Mesenchymal stem cell (in vitro differentiated cells and primary cell): ENCODE results near the gene POLD3.
A peak's percentile ranks its signal among the peaks of the same experiment; 100 is the strongest.

ENCODE experiments used
- DNase-seq: peaks from one replicate; pipeline ENCODE4 v3.0.0-alpha.2; 2013
- H2AFZ ChIP-seq: one replicate; pipeline ENCODE4 v1.6.1; 2013; ENCODE audit warnings: low read depth, mild to moderate bottlenecking, control low read depth, inconsistent platforms, low read length, moderate library complexity
- H2AK5ac ChIP-seq: 2 replicates; pipeline ENCODE4 v1.6.1; 2013; ENCODE audit warnings: low read length, moderate library complexity, mild to moderate bottlenecking, inconsistent platforms; ENCODE audit not compliant: severe bottlenecking
- H2BK120ac ChIP-seq: one replicate; pipeline ENCODE4 v1.6.1; 2013; ENCODE audit warnings: low read depth, mild to moderate bottlenecking, inconsistent platforms, low read length, moderate library complexity
- H2BK12ac ChIP-seq, 2 experiments: one replicate each; pipeline ENCODE4 v1.6.1; 2013; ENCODE audit warnings: inconsistent platforms in 2 of 2, low read length in 2 of 2, mild to moderate bottlenecking in 2 of 2, moderate library complexity in 2 of 2, control low read depth in 1 of 2
- H2BK15ac ChIP-seq: one replicate; pipeline ENCODE4 v1.6.1; 2013; ENCODE audit warnings: mild to moderate bottlenecking, low read depth, inconsistent platforms; ENCODE audit not compliant: poor library complexity, severe bottlenecking
- H2BK5ac ChIP-seq: 2 replicates; pipeline ENCODE4 v1.6.1; 2013; ENCODE audit warnings: low read depth, mild to moderate bottlenecking, low read length, control low read depth, inconsistent platforms; ENCODE audit not compliant: poor library complexity, severe bottlenecking
- H3K14ac ChIP-seq, 2 experiments: one replicate each; pipeline ENCODE4 v1.6.1; 2013; ENCODE audit warnings: inconsistent platforms in 2 of 2, low read length in 2 of 2, control low read depth in 1 of 2, mild to moderate bottlenecking in 1 of 2, moderate library complexity in 1 of 2
- H3K18ac ChIP-seq, 2 experiments: one replicate each; pipeline ENCODE4 v1.6.1; 2013; ENCODE audit warnings: inconsistent platforms in 2 of 2, low read length in 2 of 2, control low read depth in 1 of 2, low read depth in 1 of 2, mild to moderate bottlenecking in 1 of 2
- H3K23ac ChIP-seq, 2 experiments: one replicate each; pipeline ENCODE4 v1.6.1; 2013; ENCODE audit warnings: inconsistent platforms in 2 of 2, low read length in 2 of 2, mild to moderate bottlenecking in 2 of 2, moderate library complexity in 2 of 2, control low read depth in 1 of 2
- H3K27ac ChIP-seq: 2 replicates; pipeline ENCODE4 v1.5.1; 2013; ENCODE audit warnings: mild to moderate bottlenecking, moderate library complexity, low read length, control low read depth, inconsistent platforms; ENCODE audit not compliant: poor library complexity, severe bottlenecking
- H3K27me3 ChIP-seq, 2 experiments: 2 replicates each; pipeline versions ENCODE4 v1.6.1 to v1.7.0; 2013; ENCODE audit warnings: low read length in 2 of 2, mild to moderate bottlenecking in 2 of 2, moderate library complexity in 2 of 2, control low read depth in 1 of 2, inconsistent platforms in 1 of 2; ENCODE audit not compliant: control insufficient read depth in 1 of 2, insufficient read depth in 1 of 2
- H3K36me3 ChIP-seq, 2 experiments: 2 replicates each; pipeline versions ENCODE4 v1.6.1 to v1.7.0; 2013; ENCODE audit warnings: low read length in 2 of 2, control low read depth in 1 of 2, inconsistent platforms in 1 of 2, low read depth in 1 of 2, mild to moderate bottlenecking in 1 of 2; ENCODE audit not compliant: insufficient read depth in 2 of 2, control insufficient read depth in 1 of 2
- H3K4ac ChIP-seq, 2 experiments: one replicate each; pipeline ENCODE4 v1.6.1; 2013; ENCODE audit warnings: inconsistent platforms in 2 of 2, low read length in 2 of 2, mild to moderate bottlenecking in 2 of 2, moderate library complexity in 2 of 2, control low read depth in 1 of 2, low read depth in 1 of 2
- H3K4me1 ChIP-seq: 2 replicates; pipeline ENCODE4 v1.6.1; 2013; ENCODE audit warnings: low read depth, low read length, control low read depth; ENCODE audit not compliant: control insufficient read depth, insufficient read depth
- H3K4me2 ChIP-seq: 2 replicates; pipeline ENCODE4 v1.6.1; 2013; ENCODE audit warnings: low read length, mild to moderate bottlenecking, inconsistent platforms; ENCODE audit not compliant: poor library complexity, severe bottlenecking
- H3K4me3 ChIP-seq, 2 experiments: 2 replicates each; pipeline versions ENCODE4 v1.5.1 to v1.7.0; 2013; ENCODE audit warnings: low read length in 2 of 2, mild to moderate bottlenecking in 2 of 2, control low read depth in 1 of 2, low read depth in 1 of 2; ENCODE audit not compliant: insufficient read depth in 1 of 2
- H3K79me1 ChIP-seq: replicated peaks from 2 replicates; pipeline ENCODE4 v1.6.1; 2013; ENCODE audit warnings: mild to moderate bottlenecking, control low read depth, low read length, inconsistent platforms; ENCODE audit not compliant: poor library complexity, severe bottlenecking
- H3K9ac ChIP-seq: 2 replicates; pipeline ENCODE4 v1.7.0; 2013; ENCODE audit warnings: mild to moderate bottlenecking, low read length, moderate library complexity
- H3K9me3 ChIP-seq: 2 replicates; pipeline ENCODE4 v1.7.0; 2013; ENCODE audit warnings: mild to moderate bottlenecking, low read length; ENCODE audit not compliant: control insufficient read depth
- H4K8ac ChIP-seq: one replicate; pipeline ENCODE4 v1.6.1; 2013; ENCODE audit warnings: inconsistent platforms, mild to moderate bottlenecking, low read length, moderate library complexity
- H4K91ac ChIP-seq: one replicate; pipeline ENCODE4 v1.6.1; 2013; ENCODE audit warnings: mild to moderate bottlenecking, low read length, inconsistent platforms
- WGBS: methylation state at CpG from one replicate; pipeline ENCODE4 v1.1.7; 2013; ENCODE audit warnings: mixed read lengths; 5-methylcytosine and 5-hydroxymethylcytosine counted together

POLD3 gene

GRCh38 chr11:74641905-74642304, 49.5 kb downstream of the POLD3 start:
- Histone ChIP-seq H3K18ac (no peak overlapping the region), H3K4me3 (no peak overlapping the region), H3K9ac (no peak overlapping the region), H3K9me3 (no peaks in the 10 kb centered on the region), H3K27ac (no peak overlapping the region), H3K14ac (no peak overlapping the region), H3K36me3 (peaks cover 0 to 20% of the 10 kb centered on the region in 2 experiments), H4K8ac (no peak overlapping the region), H3K4me1 (peaks cover under 1% of the 10 kb centered on the region), H3K27me3 (no peaks in the 10 kb centered on the region), H4K91ac (no peak overlapping the region), H2BK12ac (no peak overlapping the region), H2BK5ac (no peak overlapping the region), H2AK5ac (no peak overlapping the region), H2BK15ac (no peak overlapping the region), H3K23ac (no peak overlapping the region), H3K79me1 (peaks cover 6% of the 10 kb centered on the region), H3K4me2 (no peak overlapping the region), H2BK120ac (no peak overlapping the region), H2AFZ (no peak overlapping the region), H3K4ac (peak overlapping the region in 1 of 2 experiments; percentile 49)
- peak; percentile 19 for DNase-seq
- WGBS: 93% methylated on average over 4 of the region's 4 CpGs

GRCh38 chr11:74642912-74643311, 50.5 kb downstream of the POLD3 start:
- no peak overlapping the region for H2BK120ac ChIP-seq

GRCh38 chr11:74644081-74644480, 51.7 kb downstream of the POLD3 start:
- Histone ChIP-seq H2BK15ac (no peak overlapping the region), H2BK120ac (no peak overlapping the region), H3K23ac (no peak overlapping the region), H2BK5ac (no peak overlapping the region), H3K14ac (no peak overlapping the region), H3K4ac (no peak overlapping the region), H2AFZ (no peak overlapping the region), H2AK5ac (no peak overlapping the region), H3K4me1 (peaks cover 2% of the 10 kb centered on the region), H3K4me2 (no peak overlapping the region), H3K18ac (no peak overlapping the region), H2BK12ac (no peak overlapping the region), H3K9me3 (no peaks in the 10 kb centered on the region), H3K27ac (no peak overlapping the region), H3K79me1 (peaks cover 5% of the 10 kb centered on the region), H3K9ac (no peak overlapping the region), H4K91ac (no peak overlapping the region), H3K36me3 (peaks cover 0 to 20% of the 10 kb centered on the region in 2 experiments), H4K8ac (no peak overlapping the region), H3K4me3 (no peak overlapping the region), H3K27me3 (no peaks in the 10 kb centered on the region)
- WGBS: 95% methylated on average over 3 of the region's 4 CpGs
- DNase-seq: no peak

More at GRCh38 chr11:74642912-74643311, 50.5 kb downstream of the POLD3 start:
- no peak overlapping the region for H3K14ac ChIP-seq
- H2BK12ac ChIP-seq: no peak overlapping the region
- H3K4ac ChIP-seq: no peak overlapping the region
- no peak overlapping the region for H3K4me3 ChIP-seq
- no peak overlapping the region for H4K91ac ChIP-seq
- no peak overlapping the region for H2AFZ ChIP-seq
- DNase-seq: no peak
- H3K27me3 ChIP-seq: no peaks in the 10 kb centered on the region
- no peak overlapping the region for H3K4me2 ChIP-seq
- no peak overlapping the region for H2AK5ac ChIP-seq
- no peak overlapping the region for H3K27ac ChIP-seq
- no peak overlapping the region for H3K23ac ChIP-seq
- H3K18ac ChIP-seq: no peak overlapping the region
- no peak overlapping the region for H3K9ac ChIP-seq
- WGBS: 96% methylated on average over 5 of the region's 5 CpGs
- H3K36me3 ChIP-seq: peaks cover 0 to 20% of the 10 kb centered on the region in 2 experiments
- no peaks in the 10 kb centered on the region for H3K9me3 ChIP-seq
- H3K79me1 ChIP-seq: peaks cover 5% of the 10 kb centered on the region
- no peak overlapping the region for H2BK15ac ChIP-seq
- H2BK5ac ChIP-seq: no peak overlapping the region
- H3K4me1 ChIP-seq: peaks cover 2% of the 10 kb centered on the region
- H4K8ac ChIP-seq: no peak overlapping the region

GRCh38 chr11:74646215-74646614, 53.8 kb downstream of the POLD3 start:
- Histone ChIP-seq H3K4ac (no peak overlapping the region), H3K27ac (no peak overlapping the region), H3K27me3 (no peaks in the 10 kb centered on the region), H3K18ac (no peak overlapping the region), H4K91ac (no peak overlapping the region), H3K79me1 (peaks cover 6% of the 10 kb centered on the region), H3K4me1 (peaks cover 4% of the 10 kb centered on the region), H4K8ac (no peak overlapping the region), H3K9me3 (no peaks in the 10 kb centered on the region), H2BK120ac (no peak overlapping the region), H2BK12ac (no peak overlapping the region), H3K23ac (no peak overlapping the region), H2AK5ac (no peak overlapping the region), H2AFZ (no peak overlapping the region), H3K36me3 (peaks cover 0 to 7% of the 10 kb centered on the region in 2 experiments), H3K4me3 (no peak overlapping the region), H2BK5ac (no peak overlapping the region), H3K4me2 (no peak overlapping the region), H3K14ac (no peak overlapping the region), H2BK15ac (no peak overlapping the region), H3K9ac (no peak overlapping the region)
- 95% methylated on average over 3 of the region's 4 CpGs for WGBS
- DNase-seq: no peak
